ENCODE data around the gene GJB3. TPM values are rescaled to one million over a fixed set of nuclear protein-coding genes. Genes with fewer than 3 reads are reported as not detected.

Gene GJB3
- total and polyA plus RNA-seq, 10 of the 15 experiments (the other 5 are each of a cell fraction or from before 2014, with no cell fraction given): not detected

GRCh38 chr1:34827341-34827941 is 46.4 kb downstream of the GJB3 start:
- Histone ChIP-seq H2AFZ (ENCODE audit: control insufficient read depth, low read depth, low read length) (no peak overlapping the region), H3K79me2 (ENCODE audit: control insufficient read depth, insufficient read depth, low read length) (no peaks in the 10 kb centered on the region), H3K4me2 (ENCODE audit: control insufficient read depth, insufficient read depth) (no peak overlapping the region), H3K9me3 (replicated peaks; ENCODE audit: control insufficient read depth, insufficient read depth, low read length) (no peaks in the 10 kb centered on the region), H3K4me1 (ENCODE audit: control insufficient read depth, insufficient read depth, low read length) (no peaks in the 10 kb centered on the region), H4K20me1 (ENCODE audit: control insufficient read depth, insufficient read depth) (no peaks in the 10 kb centered on the region), H3K36me3 (ENCODE audit: control insufficient read depth in 2 of 2, insufficient read depth in 2 of 2, low read length in 1 of 2) (no peaks in the 10 kb centered on the region), H3K27me3 (replicated peaks in 1 of 2; ENCODE audit: control insufficient read depth in 2 of 2, insufficient read depth in 2 of 2, low read length in 1 of 2) (no peaks in the 10 kb centered on the region), H3K9ac (ENCODE audit: control insufficient read depth, insufficient read depth, low read length) (no peak overlapping the region), H3K27ac (ENCODE audit: control insufficient read depth, insufficient read depth) (no peak overlapping the region), H3K4me3 (no peak overlapping the region)
- no peak for ATAC-seq
- in situ Hi-C loops (cut with MboI): no loop called here
- ChIA-PET SMC1A (ENCODE audit: uncharacterized antibody, unreplicated experiment) (no interaction called here), CTCF (interaction anchor here (0.7 to 1.6 kb wide), 2 partner anchors 11 to 101 kb away, joined by 3 to 5 read pairs; no protein-coding TSS in a partner anchor), POLR2A (no interaction called here), RAD21 (ENCODE audit: unreplicated experiment) (no interaction called here)
- intact Hi-C loops (cut with micrococcal nuclease; ENCODE audit: unreplicated experiment): no loop called here
- TF ChIP-seq RCOR1 (conservative IDR thresholded peaks at IDR 0.05; ENCODE audit: low read depth, low read length): no peak
- TF ChIP-seq IRF5 (IDR thresholded peaks at IDR 0.05; ENCODE audit: borderline replicate concordance): no peak
- 25% methylated on average over 5 of the region's 5 CpGs for WGBS (ENCODE audit: insufficient coverage, insufficient replicate concordance, low lambda C conversion rate, missing lambda C conversion rate)
- FAIRE-seq: no peak
- no peak for DNase-seq (ENCODE audit: low read depth, low spot score)
- BruUV-seq (replicated peaks): no TSS peak

- H3K4me3 ChIP-seq: no peak overlapping the region
- no peak overlapping the region for H3K4me2 ChIP-seq (ENCODE audit: control insufficient read depth, insufficient read depth)
- ChIA-PET CTCF (no interaction called here), RAD21 (ENCODE audit: unreplicated experiment) (no interaction called here), SMC1A (ENCODE audit: uncharacterized antibody, unreplicated experiment) (no interaction called here), POLR2A (no interaction called here)
- no peaks in the 10 kb centered on the region for H3K36me3 ChIP-seq (ENCODE audit: control insufficient read depth in 2 of 2, insufficient read depth in 2 of 2, low read length in 1 of 2)
- no peaks in the 10 kb centered on the region for H3K4me1 ChIP-seq (ENCODE audit: control insufficient read depth, insufficient read depth, low read length)
- in situ Hi-C loops (cut with MboI): no loop called here
- H3K9me3 ChIP-seq (replicated peaks; ENCODE audit: control insufficient read depth, insufficient read depth, low read length): no peaks in the 10 kb centered on the region
- no peak overlapping the region for H2AFZ ChIP-seq (ENCODE audit: control insufficient read depth, low read depth, low read length)
- H4K20me1 ChIP-seq (ENCODE audit: control insufficient read depth, insufficient read depth): no peaks in the 10 kb centered on the region
- no peaks in the 10 kb centered on the region for H3K27me3 ChIP-seq (replicated peaks in 1 of 2; ENCODE audit: control insufficient read depth in 2 of 2, insufficient read depth in 2 of 2, low read length in 1 of 2)
- intact Hi-C loops (cut with micrococcal nuclease; ENCODE audit: unreplicated experiment): no loop called here
- H3K9ac ChIP-seq (ENCODE audit: control insufficient read depth, insufficient read depth, low read length): no peak overlapping the region
- H3K79me2 ChIP-seq (ENCODE audit: control insufficient read depth, insufficient read depth, low read length): no peaks in the 10 kb centered on the region
- FAIRE-seq (no peak), ATAC-seq (no peak), DNase-seq (ENCODE audit: low read depth, low spot score) (no peak)
- BruUV-seq (replicated peaks): no TSS peak
- 40% methylated on average over 2 of the region's 2 CpGs for WGBS (ENCODE audit: insufficient coverage, insufficient replicate concordance, low lambda C conversion rate, missing lambda C conversion rate)
- H3K27ac ChIP-seq (ENCODE audit: control insufficient read depth, insufficient read depth): no peak overlapping the region
- TF ChIP-seq ATF7 (IDR thresholded peaks at IDR 0.05; ENCODE audit: low read depth) (no peak), CHD4 (IDR thresholded peaks at IDR 0.05) (no peak), RAD51 (IDR thresholded peaks at IDR 0.05) (no peak), NFIC (IDR thresholded peaks at IDR 0.05; ENCODE audit: low read depth, low read length) (no peak), FOS (IDR thresholded peaks at IDR 0.05; ENCODE audit: borderline replicate concordance, extremely low read depth, insufficient read length) (no peak), REST (IDR thresholded peaks at IDR 0.05; ENCODE audit: low read depth, low read length) (no peak), ZNF384 (IDR thresholded peaks at IDR 0.05; ENCODE audit: borderline replicate concordance, low read depth, low read length) (no peak), ATF3 (IDR thresholded peaks at IDR 0.05; ENCODE audit: borderline replicate concordance, extremely low read depth, low read depth, low read length) (no peak), PKNOX1 (IDR thresholded peaks at IDR 0.05) (no peak), YBX1 (IDR thresholded peaks at IDR 0.05) (no peak)
Observed at GRCh38 chr1:34828611-34829010, 47.6 kb downstream of the GJB3 start.
